Left kidney (tissue), 2 donors: ENCODE data around the gene SETD2. TPM values are rescaled to one million over a fixed set of nuclear protein-coding genes. Genes with fewer than 3 reads are reported as not detected.
"Not testable (repeated sequence)": the region's sequence is repeated elsewhere in the genome, so short reads cannot be mapped to it uniquely, and the experiment has no call there.

Experiments
- DNase-seq: peaks from one replicate; pipeline ENCODE4 v3.0.0-alpha.2; 2013
- polyA plus RNA-seq: library from polyadenylated mRNA; unstranded; fragments of 120-200 nt; gene quantifications from one replicate; pipeline ENCODE4 v1.2.1, GENCODE V29; 2013; ENCODE audit not compliant: insufficient read length

The SETD2 gene
- polyA plus RNA-seq, 1 donor: 79.8 TPM

GRCh38 chr3:47035645-47036044, 128.3 kb downstream of the SETD2 start:
- no peak for DNase-seq

- DNase-seq: no peak
Observed at GRCh38 chr3:47034868-47035489, 128.9 kb downstream of the SETD2 start.

GRCh38 chr3:47031041-47031440, 132.9 kb downstream of the SETD2 start:
- not testable (repeated sequence) for DNase-seq

GRCh38 chr3:47028667-47029066, 135.2 kb downstream of the SETD2 start:
- no peak for DNase-seq

GRCh38 chr3:47028146-47028545, 135.8 kb downstream of the SETD2 start:
- DNase-seq: no peak

GRCh38 chr3:47026432-47026831, 137.5 kb downstream of the SETD2 start:
- DNase-seq: not testable (repeated sequence)

GRCh38 chr3:47024932-47025331, 139.0 kb downstream of the SETD2 start:
- DNase-seq: no peak

GRCh38 chr3:47022641-47023071, 141.3 kb downstream of the SETD2 start:
- DNase-seq: no peak

GRCh38 chr3:47020311-47020710, 143.6 kb downstream of the SETD2 start:
- DNase-seq: no peak

GRCh38 chr3:47019201-47019600, 144.7 kb downstream of the SETD2 start:
- no peak for DNase-seq

- no peak for DNase-seq
Observed at GRCh38 chr3:47018269-47018611, 145.7 kb downstream of the SETD2 start.

- no peak for DNase-seq
Observed at GRCh38 chr3:47017504-47018268, 146.2 kb downstream of the SETD2 start.

GRCh38 chr3:47016934-47017435, 146.9 kb downstream of the SETD2 start:
- no peak for DNase-seq

GRCh38 chr3:47016086-47016933, 147.6 kb downstream of the SETD2 start:
- no peak for DNase-seq

- no peak for DNase-seq
Observed at GRCh38 chr3:47015151-47015550, 148.8 kb downstream of the SETD2 start.

- DNase-seq: no peak
Observed at GRCh38 chr3:47014036-47014435, 149.9 kb downstream of the SETD2 start.

GRCh38 chr3:47013231-47013630, 150.7 kb downstream of the SETD2 start:
- DNase-seq: no peak

- DNase-seq: no peak
Observed at GRCh38 chr3:47012342-47013230, 151.3 kb downstream of the SETD2 start.

GRCh38 chr3:47011371-47011770, 152.5 kb downstream of the SETD2 start:
- DNase-seq: no peak

GRCh38 chr3:47010910-47011309, 153.0 kb downstream of the SETD2 start:
- no peak for DNase-seq

- DNase-seq: no peak
Observed at GRCh38 chr3:47010111-47010712, 153.7 kb downstream of the SETD2 start.
